Measurements from ENCODE around the gene TSPAN14.

GRCh38 chr10:80454513-80455460, 677 bp downstream of the TSPAN14 start:
- TF ChIP-seq CTCF (conservative IDR thresholded peaks at IDR 0.05 in 1 of 2, IDR thresholded peaks at IDR 0.05 in 1 of 2; ENCODE audit: low read depth in 1 of 2, low read length in 2 of 2) (no peak), EZH2 (IDR thresholded peaks at IDR 0.05; ENCODE audit: low read length, missing control alignments) (no peak)
